WERI-Rb-1 (cell line): ENCODE data around the gene ALKBH3.
A peak's percentile ranks its signal among the peaks of the same experiment; 100 is the strongest.

Experiments used
- DNase-seq: peaks from one replicate; pipeline ENCODE4 v3.0.0-alpha.2; 2020
- H3K27ac ChIP-seq: fragments of 250-450 bp; sonication (Bioruptor Pico); 2 replicates; pipeline ENCODE4 v1.5.1; 2020; ENCODE audit warnings: mild to moderate bottlenecking, moderate library complexity
- H3K27me3 ChIP-seq: fragments of 250-450 bp; sonication (Bioruptor Pico); 2 replicates; pipeline ENCODE4 v1.5.1; 2021; ENCODE audit warnings: mild to moderate bottlenecking, low read depth, moderate library complexity; ENCODE audit not compliant: insufficient read depth, severe bottlenecking
- H3K36me3 ChIP-seq: fragments of 250-450 bp; sonication (Bioruptor Pico); 2 replicates; pipeline ENCODE4 v1.5.1; 2020; ENCODE audit warnings: mild to moderate bottlenecking, moderate library complexity
- H3K4me3 ChIP-seq: 2 replicates; pipeline ENCODE4 v1.5.1; 2011; ENCODE audit warnings: low read depth, mild to moderate bottlenecking, control low read depth, low read length
- H3K9me3 ChIP-seq: fragments of 250-450 bp; sonication (Bioruptor Pico); 2 replicates; pipeline ENCODE4 v1.5.1; 2021; ENCODE audit warnings: mild to moderate bottlenecking, moderate library complexity; ENCODE audit not compliant: severe bottlenecking
- TF ChIP-seq, protein P1 (sequence below): IDR thresholded peaks from 2 replicates; pipeline ENCODE4 v1.5.1; 2011; ENCODE audit warnings: low read depth, mild to moderate bottlenecking, control low read depth, inconsistent platforms, low read length

ALKBH3 gene

DNA sequence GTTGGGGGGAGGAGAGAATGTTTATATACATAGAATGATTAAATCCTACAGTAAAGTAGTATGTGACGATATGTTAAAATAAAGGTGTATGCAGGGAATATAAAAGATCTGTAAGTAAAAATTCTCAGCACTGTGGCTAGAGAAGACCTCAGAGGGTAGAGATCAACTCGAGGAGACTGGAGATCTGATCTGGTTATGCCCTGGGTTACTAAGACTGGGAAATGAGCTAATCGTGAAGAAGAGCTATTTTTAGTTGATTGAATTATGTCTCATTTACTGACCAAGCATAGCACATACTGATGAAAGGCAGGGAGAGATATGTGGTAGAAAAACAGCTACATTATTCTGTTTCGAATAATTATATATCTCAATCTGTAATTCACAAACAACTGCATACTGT, 42.8 kb upstream of the ALKBH3 start:
- Histone ChIP-seq H3K4me3 (no peak overlapping the region), H3K27ac (no peak overlapping the region), H3K9me3 (no peaks in the 10 kb centered on the region), H3K36me3 (no peaks in the 10 kb centered on the region), H3K27me3 (no peaks in the 10 kb centered on the region)
- TF ChIP-seq, protein P1, sequence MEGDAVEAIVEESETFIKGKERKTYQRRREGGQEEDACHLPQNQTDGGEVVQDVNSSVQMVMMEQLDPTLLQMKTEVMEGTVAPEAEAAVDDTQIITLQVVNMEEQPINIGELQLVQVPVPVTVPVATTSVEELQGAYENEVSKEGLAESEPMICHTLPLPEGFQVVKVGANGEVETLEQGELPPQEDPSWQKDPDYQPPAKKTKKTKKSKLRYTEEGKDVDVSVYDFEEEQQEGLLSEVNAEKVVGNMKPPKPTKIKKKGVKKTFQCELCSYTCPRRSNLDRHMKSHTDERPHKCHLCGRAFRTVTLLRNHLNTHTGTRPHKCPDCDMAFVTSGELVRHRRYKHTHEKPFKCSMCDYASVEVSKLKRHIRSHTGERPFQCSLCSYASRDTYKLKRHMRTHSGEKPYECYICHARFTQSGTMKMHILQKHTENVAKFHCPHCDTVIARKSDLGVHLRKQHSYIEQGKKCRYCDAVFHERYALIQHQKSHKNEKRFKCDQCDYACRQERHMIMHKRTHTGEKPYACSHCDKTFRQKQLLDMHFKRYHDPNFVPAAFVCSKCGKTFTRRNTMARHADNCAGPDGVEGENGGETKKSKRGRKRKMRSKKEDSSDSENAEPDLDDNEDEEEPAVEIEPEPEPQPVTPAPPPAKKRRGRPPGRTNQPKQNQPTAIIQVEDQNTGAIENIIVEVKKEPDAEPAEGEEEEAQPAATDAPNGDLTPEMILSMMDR = no peak
- DNase-seq = no peak

DNA sequence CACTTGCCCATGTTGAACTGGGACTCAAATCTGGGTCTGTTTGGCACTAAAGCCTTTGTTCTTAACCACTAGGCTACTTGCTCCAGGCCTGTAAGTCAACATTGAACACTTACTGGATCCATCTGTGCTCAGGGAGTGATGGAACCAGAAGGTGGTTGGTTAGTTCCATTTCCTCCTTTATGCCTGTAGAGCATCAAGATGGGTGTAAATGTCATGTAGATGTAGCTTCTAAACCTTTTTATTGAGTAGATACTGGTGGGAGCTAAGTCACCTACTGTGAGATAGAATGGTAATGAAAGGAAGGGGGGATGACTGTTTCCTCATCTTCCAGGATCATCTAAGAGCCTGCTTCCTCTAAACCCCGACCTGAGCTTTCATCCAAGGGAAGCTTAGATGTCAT, 38.6 kb upstream of the ALKBH3 start:
- Histone ChIP-seq H3K27ac (no peak overlapping the region), H3K4me3 (no peak overlapping the region), H3K9me3 (no peaks in the 10 kb centered on the region), H3K27me3 (no peaks in the 10 kb centered on the region), H3K36me3 (no peaks in the 10 kb centered on the region)
- TF ChIP-seq, protein P1 = no peak
- DNase-seq = no peak

DNA sequence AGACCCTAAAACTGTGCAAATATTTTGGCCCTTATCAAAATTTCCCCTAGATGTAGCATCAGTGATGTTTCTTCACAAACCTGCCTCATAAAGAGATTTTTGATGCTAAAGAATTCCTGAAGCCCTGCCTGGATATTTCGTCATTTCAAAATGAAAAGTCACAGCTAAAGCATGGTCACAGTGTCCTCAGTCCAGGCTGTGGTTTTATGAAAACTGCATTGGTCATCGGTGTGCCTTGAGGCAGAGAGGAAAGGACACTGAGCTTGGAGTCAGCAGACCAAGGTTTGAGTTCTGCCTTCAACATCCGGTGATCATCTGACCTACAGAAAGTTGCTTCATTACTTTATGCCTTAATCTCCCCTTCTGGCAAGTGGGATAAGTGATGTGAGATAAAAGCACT, 34.8 kb upstream of the ALKBH3 start:
- no peaks in the 10 kb centered on the region for H3K9me3 ChIP-seq
- H3K27me3 ChIP-seq = no peaks in the 10 kb centered on the region
- TF ChIP-seq, protein P1 = no peak
- H3K36me3 ChIP-seq = no peaks in the 10 kb centered on the region
- no peak for DNase-seq
- H3K4me3 ChIP-seq = no peak overlapping the region
- H3K27ac ChIP-seq = no peak overlapping the region

DNA sequence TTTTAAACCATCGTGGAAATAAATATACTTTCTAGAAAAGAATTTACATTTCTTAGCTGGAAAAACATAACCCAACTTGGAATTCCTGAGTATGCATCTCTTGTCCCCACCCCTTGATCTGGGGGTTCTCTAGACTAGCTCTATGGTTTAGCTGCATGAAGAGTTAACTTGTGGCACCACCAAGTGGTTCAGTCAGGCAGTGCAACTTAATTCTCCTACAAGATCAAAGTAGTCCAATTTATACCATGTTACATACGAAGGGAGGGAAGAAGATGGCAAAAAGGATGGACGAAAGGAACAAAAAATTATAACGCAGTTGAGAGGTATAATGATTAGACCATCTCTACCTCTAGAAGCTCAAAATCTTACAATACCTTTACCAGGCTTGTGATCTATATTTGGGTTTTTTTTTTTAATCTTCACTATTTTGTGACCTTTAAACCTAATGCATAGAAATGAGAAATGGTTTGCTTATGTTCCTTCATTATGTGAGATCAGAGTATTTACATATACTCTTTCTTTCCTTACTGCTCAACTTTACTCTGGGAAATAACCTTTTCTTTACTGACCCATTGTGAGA, 28.5 kb upstream of the ALKBH3 start:
- DNase-seq = peak; percentile 65
- Histone ChIP-seq H3K27ac (no peak overlapping the region), H3K4me3 (no peak overlapping the region), H3K9me3 (no peaks in the 10 kb centered on the region), H3K27me3 (no peaks in the 10 kb centered on the region), H3K36me3 (peaks cover 4% of the 10 kb centered on the region)
- TF ChIP-seq, protein P1 = peak; percentile 69

DNA sequence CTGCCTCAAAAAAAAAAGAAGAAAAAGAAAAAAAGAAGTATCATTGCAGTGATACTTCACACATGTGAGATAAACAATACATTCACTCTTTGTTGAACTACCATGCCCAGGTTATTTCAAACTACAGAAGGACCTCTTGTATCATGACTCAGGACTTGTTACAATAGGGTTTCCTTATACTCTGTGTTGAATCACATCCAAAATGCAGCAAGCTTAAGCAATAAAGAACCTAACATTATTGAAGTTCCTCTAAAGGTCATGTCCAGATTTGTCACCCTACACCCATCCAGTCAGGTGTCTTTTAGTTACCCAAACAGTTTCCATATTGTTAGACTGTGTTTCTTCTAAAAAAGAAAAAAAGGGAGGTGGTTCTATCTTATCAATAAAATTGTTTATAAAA, 26.9 kb upstream of the ALKBH3 start:
- TF ChIP-seq, protein P1 = no peak
- Histone ChIP-seq H3K9me3 (no peaks in the 10 kb centered on the region), H3K4me3 (no peak overlapping the region), H3K27ac (no peak overlapping the region), H3K27me3 (no peaks in the 10 kb centered on the region), H3K36me3 (peaks cover 4% of the 10 kb centered on the region)
- DNase-seq = no peak

DNA sequence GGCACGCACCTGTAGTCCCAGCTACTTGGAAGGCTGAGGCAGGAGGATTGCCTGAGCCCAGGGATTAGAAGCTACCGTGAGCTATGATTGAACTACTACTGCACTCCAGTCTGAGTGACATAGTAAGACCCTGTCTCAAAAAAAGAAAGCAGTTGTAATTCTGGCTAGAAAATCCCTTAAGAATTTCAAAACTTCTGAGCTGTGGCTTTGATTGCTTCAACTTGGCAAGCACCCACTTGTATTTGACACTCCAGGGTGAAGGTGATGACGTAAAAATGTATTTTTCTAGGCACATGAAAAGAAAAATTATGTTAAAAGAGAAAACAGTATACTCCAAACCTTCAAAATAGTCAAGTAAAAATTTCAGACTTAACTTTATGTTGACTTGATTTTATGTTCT, 23.6 kb upstream of the ALKBH3 start:
- H3K36me3 ChIP-seq = peaks cover 4% of the 10 kb centered on the region
- H3K27ac ChIP-seq = no peak overlapping the region
- H3K9me3 ChIP-seq = no peaks in the 10 kb centered on the region
- DNase-seq = no peak
- H3K27me3 ChIP-seq = no peaks in the 10 kb centered on the region
- TF ChIP-seq, protein P1 = no peak
- H3K4me3 ChIP-seq = no peak overlapping the region
